HepG2 (cell line): ENCODE measurements around the gene STYXL2. TPM values are rescaled to one million over a fixed set of nuclear protein-coding genes. Genes with fewer than 3 reads are reported as not detected.
A peak's percentile ranks its signal among the peaks of the same experiment; 100 is the strongest.

ENCODE experiments used
- ATAC-seq: fragments of 200-7000 bp; cut with Tn5 transposase; 3 replicates; pipeline ENCODE4 v1.9.1; 2020; ENCODE audit warnings: mild to moderate bottlenecking, moderate library complexity
- BruUV-seq: library from RNA; stranded (reverse); fragments of 400-500 nt; replicated peaks from 2 replicates; lab custom pipeline; 2021; lab: Mats Ljungman, UMichigan
- CTCF ChIA-PET: fragments of 300-600 bp; formaldehyde crosslinking; extraction: SDS; loops from one replicate; lab custom pipeline; 2021; ENCODE audit warnings: low total read pairs, inconsistent platforms, low intra/inter-chr PET ratio; lab: Yijun Ruan, JAX
- POLR2A ChIA-PET: fragments of 350-600 bp; sonication (Branson Sonifier 250); formaldehyde crosslinking; loops from one replicate; lab custom pipeline; 2020; ENCODE audit warnings: antibody characterized with exemption, inconsistent platforms; lab: Yijun Ruan, JAX
- DNase-seq: peaks from one replicate; pipeline ENCODE4 v3.0.0-alpha.2; 2015; ENCODE audit warnings: low spot score
- FAIRE-seq: peaks from 3 replicates; lab custom pipeline; 2011; peaks lifted over from hg19 to GRCh38; lab: Jason Lieb, UNC
- H2AFZ ChIP-seq: one replicate; pipeline ENCODE4 v1.6.1; 2011; ENCODE audit warnings: low read length, inconsistent platforms
- H3K27ac ChIP-seq: fragments of 300-600 bp; 3 replicates; pipeline ENCODE4 v1.8.0; 2011; ENCODE audit warnings: mixed run types, mild to moderate bottlenecking, mixed read lengths, low read length, inconsistent platforms; ENCODE audit not compliant: insufficient read depth; ENCODE audit errors: extremely low read length
- H3K27me3 ChIP-seq, 2 experiments: fragments of 200-600 bp in 1 of 2; 2 replicates in 1 of 2; 3 replicates in 1 of 2; pipeline versions ENCODE4 v1.6.0 to v1.8.0; 2011; ENCODE audit warnings: low read length in 2 of 2, mild to moderate bottlenecking in 2 of 2, moderate library complexity in 2 of 2, inconsistent platforms in 1 of 2; ENCODE audit not compliant: insufficient read depth in 2 of 2, control insufficient read depth in 1 of 2
- H3K36me3 ChIP-seq, 2 experiments: fragments of 200-600 bp in 1 of 2; replicated peaks in 1 of 2; 2 replicates in 1 of 2; 3 replicates in 1 of 2; pipeline versions ENCODE4 v1.5.1 to v1.8.0; 2011; ENCODE audit warnings: low read length in 2 of 2, inconsistent platforms in 1 of 2; ENCODE audit not compliant: insufficient read depth in 2 of 2, control insufficient read depth in 1 of 2
- H3K4me1 ChIP-seq: 2 replicates; pipeline ENCODE4 v1.5.1; 2012; ENCODE audit warnings: low read length, inconsistent platforms; ENCODE audit not compliant: insufficient read depth
- H3K4me2 ChIP-seq: 2 replicates; pipeline ENCODE4 v1.6.0; 2011; ENCODE audit warnings: low read depth, low read length, inconsistent platforms
- H3K4me3 ChIP-seq, 3 experiments: fragments of 200-600 bp in 1 of 3; sonication (generic), shearing (Covaris generic) in 1 of 3; replicated peaks in 1 of 3; 2 replicates each; pipeline ENCODE4 v1.5.1; 2011 to 2016; ENCODE audit warnings: low read length in 3 of 3, inconsistent platforms in 2 of 3, low read depth in 2 of 3, mild to moderate bottlenecking in 2 of 3, control low read depth in 1 of 3, mixed read lengths in 1 of 3; ENCODE audit not compliant: insufficient read depth in 1 of 3
- H3K79me2 ChIP-seq: one replicate; pipeline ENCODE4 v1.6.1; 2011; ENCODE audit warnings: low read length, inconsistent platforms; ENCODE audit not compliant: insufficient read depth
- H3K9ac ChIP-seq: 2 replicates; pipeline ENCODE4 v1.6.0; 2011; ENCODE audit warnings: mild to moderate bottlenecking, low read depth, low read length, inconsistent platforms; ENCODE audit not compliant: insufficient read depth
- H3K9me3 ChIP-seq: 2 replicates; pipeline ENCODE4 v1.5.1; 2012; ENCODE audit warnings: mild to moderate bottlenecking, low read length
- H4K20me1 ChIP-seq: 2 replicates; pipeline ENCODE4 v1.6.0; 2011; ENCODE audit warnings: inconsistent platforms, mild to moderate bottlenecking, low read length, moderate library complexity; ENCODE audit not compliant: insufficient read depth
- HES4 ChIP-seq: sonication (generic); formaldehyde crosslinking; IDR thresholded peaks from 2 replicates; pipeline ENCODE4 v1.9.0; 2021; ENCODE audit warnings: mild to moderate bottlenecking, missing genetic modification reagents, borderline replicate concordance
- LCORL ChIP-seq, 2 experiments: fragments of 450-650 bp in 1 of 2; sonication (generic) in 1 of 2; formaldehyde crosslinking in 1 of 2; IDR thresholded peaks; 2 replicates each; pipeline versions ENCODE4 v1.5.0 to v1.6.1; 2017 to 2020; ENCODE audit warnings: antibody characterized with exemption in 1 of 2, missing genetic modification reagents in 1 of 2
- MIXL1 ChIP-seq: IDR thresholded peaks from 2 replicates; pipeline ENCODE4 v1.6.1; 2016
- NFIB ChIP-seq: sonication (generic); formaldehyde crosslinking; IDR thresholded peaks from 2 replicates; pipeline ENCODE4 v1.9.0; 2021; ENCODE audit warnings: missing genetic modification reagents, mild to moderate bottlenecking, borderline replicate concordance
- SMAD1 ChIP-seq: sonication (generic); formaldehyde crosslinking; IDR thresholded peaks from 2 replicates; pipeline ENCODE4 v1.4.0; 2020; ENCODE audit warnings: missing genetic modification reagents, low read depth, mild to moderate bottlenecking, borderline replicate concordance
- SMC3 ChIP-seq: IDR thresholded peaks from 2 replicates; pipeline ENCODE4 v1.6.1; 2011; ENCODE audit warnings: low read length, improper control_type of control experiment
- STAG1 ChIP-seq: sonication (generic); formaldehyde crosslinking; IDR thresholded peaks from 2 replicates; pipeline ENCODE4 v1.4.0; 2020; ENCODE audit warnings: missing genetic modification reagents
- XBP1 ChIP-seq: sonication (generic); formaldehyde crosslinking; IDR thresholded peaks from 2 replicates; pipeline ENCODE4 v1.5.0; 2020; ENCODE audit warnings: missing genetic modification reagents
- ZFP36L1 ChIP-seq: sonication (generic); formaldehyde crosslinking; IDR thresholded peaks from 2 replicates; pipeline ENCODE4 v1.8.0; 2022; ENCODE audit warnings: mild to moderate bottlenecking, missing genetic modification reagents, moderate library complexity
- ZNF570 ChIP-seq: sonication (generic); formaldehyde crosslinking; IDR thresholded peaks from 2 replicates; pipeline ENCODE4 v1.4.0; 2020; ENCODE audit warnings: mild to moderate bottlenecking, missing genetic modification reagents, borderline replicate concordance
- ZNF777 ChIP-seq: sonication (generic); formaldehyde crosslinking; IDR thresholded peaks from 2 replicates; pipeline ENCODE4 v1.4.0; 2020; ENCODE audit warnings: missing genetic modification reagents
- ZSCAN9 ChIP-seq: IDR thresholded peaks from 2 replicates; pipeline ENCODE4 v1.6.1; 2016; ENCODE audit warnings: borderline replicate concordance
- WGBS: methylation state at CpG from one replicate; pipeline ENCODE4 v1.1.6; 2017; ENCODE audit warnings: low lambda C conversion rate; 5-methylcytosine and 5-hydroxymethylcytosine counted together
- in situ Hi-C: cut with HindIII; loops from 2 replicates; pipeline ENCODE4 v1.10.0; 2017; ENCODE audit warnings: low pct_unique_long_range_greater_than_20kb; ENCODE audit not compliant: extremely low pct_ligation_motif_present
- intact Hi-C: fragments of 100-400 bp; cut with micrococcal nuclease; formaldehyde crosslinking; loops from one replicate; pipeline ENCODE4 v1.10.0; 2022; ENCODE audit not compliant: unreplicated experiment
- polyA plus RNA-seq, 8 experiments: library from polyadenylated mRNA; depleted of rRNA in 3 of 8; stranded (reverse) in 7 of 8; unstranded in 1 of 8; fragments of >200 nt; fragmentation: Illumina TruSeq in 4 of 8; extraction: Trizol in 4 of 8; gene quantifications; 2 replicates each; pipeline versions ENCODE4 v1.2.1 to v1.2.3, GENCODE V29; 2011 to 2016; ENCODE audit warnings: low read depth in 4 of 8, missing spikeins in 1 of 8, mixed read lengths in 1 of 8; ENCODE audit not compliant: insufficient read depth in 1 of 8
- total RNA-seq, 5 experiments: library from RNA; depleted of rRNA; stranded (reverse); fragments of >200 nt; fragmentation: Illumina TruSeq; extraction: Trizol; gene quantifications; 2 replicates each; pipeline ENCODE4 v1.2.3, GENCODE V29; 2016; ENCODE audit warnings: low read depth in 1 of 5
- TF ChIP-seq, protein P1 (sequence below): conservative IDR thresholded peaks from 2 replicates; pipeline ENCODE4 v1.6.1; 2018; ENCODE audit warnings: missing genetic modification reagents
- TF ChIP-seq, protein P2 (sequence below): sonication (generic); formaldehyde crosslinking; IDR thresholded peaks from 2 replicates; pipeline ENCODE4 v1.8.1; 2023; ENCODE audit warnings: missing genetic modification reagents, mild to moderate bottlenecking, borderline replicate concordance
- TF ChIP-seq, protein P3 (sequence below), 2 experiments: sonication (generic) in 1 of 2; formaldehyde crosslinking in 1 of 2; IDR thresholded peaks; 2 replicates each; pipeline versions ENCODE4 v1.6.1 to v1.9.0; 2014 to 2022; ENCODE audit warnings: antibody characterized with exemption in 1 of 2, borderline replicate concordance in 1 of 2, inconsistent platforms in 1 of 2, low read depth in 1 of 2, missing genetic modification reagents in 1 of 2

STYXL2 gene
- total and polyA plus RNA-seq, 2 of the 13 experiments (the other 11 are each of a cell fraction or from before 2014, with no cell fraction given) = not detected

DNA sequence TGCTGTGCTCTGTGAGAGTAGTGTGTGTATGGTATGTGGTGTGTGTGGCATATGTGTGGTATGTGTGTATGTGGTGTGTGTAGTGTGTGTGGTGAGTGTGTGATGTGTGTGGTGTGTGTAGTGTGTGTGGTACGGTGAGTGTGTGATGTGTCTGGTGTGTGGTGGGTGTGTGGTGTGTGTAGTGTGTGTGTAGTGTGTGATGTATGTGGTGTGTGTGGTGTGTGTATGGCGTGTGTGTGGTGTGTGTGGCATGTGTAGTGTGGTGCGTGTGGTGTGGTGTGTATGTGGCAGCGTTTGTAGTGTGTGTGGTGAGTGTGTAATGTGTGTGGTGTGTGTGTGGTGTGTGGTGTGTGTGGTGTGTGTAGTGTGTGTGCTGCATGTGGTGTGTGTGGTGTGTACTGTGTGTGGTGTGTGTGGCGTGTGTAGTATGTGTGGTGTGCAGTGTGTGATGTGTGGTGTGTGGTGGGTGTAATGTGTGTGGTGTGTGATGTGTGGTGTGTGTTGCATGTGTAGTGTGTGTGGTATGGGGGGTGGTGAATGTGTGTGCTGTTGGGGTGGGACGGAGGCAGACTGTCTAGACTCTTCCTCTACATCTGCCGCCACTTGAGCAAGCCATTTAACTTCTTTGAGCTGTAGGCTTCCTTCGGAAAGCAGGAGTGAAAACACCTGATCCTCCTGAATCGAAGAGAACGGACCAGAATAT lies 37.2 kb upstream of the STYXL2 start (continued):
- TF ChIP-seq ZNF777 (CRISPR knock-in tag) = no peak

- intact Hi-C loops (loop anchor here (5.0 kb wide), 1 partner anchor 270 kb away; no protein-coding TSS in a partner anchor), in situ Hi-C loops (loop anchor here (5.0 kb wide), 1 partner anchor 145 kb away; no protein-coding TSS in a partner anchor)
- H3K4me2 ChIP-seq = peak overlapping the region; percentile 23; the same call in 1 of the 2 replicates
- peaks cover 3 to 14% of the 10 kb centered on the region in 2 experiments; a peak in 3 of 5 replicates for H3K27me3 ChIP-seq
- no peaks in the 10 kb centered on the region for H4K20me1 ChIP-seq
- ChIA-PET CTCF (interaction anchor here (5.6 kb wide), 1 partner anchor 146 kb away, joined by 75 read pairs; no protein-coding TSS in a partner anchor), POLR2A (no interaction called here)
- no peaks in the 10 kb centered on the region for H3K36me3 ChIP-seq
- no peaks in the 10 kb centered on the region for H3K79me2 ChIP-seq
- ATAC-seq (peak; percentile 83), DNase-seq (peak; percentile 39), FAIRE-seq (peak; percentile 70)
- no peak overlapping the region for H3K9ac ChIP-seq
- no peak overlapping the region for H3K4me3 ChIP-seq
- 0 out of 2 replicates have a peak, but pooled peaks cover 12% of the 10 kb centered on the region for H3K4me1 ChIP-seq
- no TSS peak for BruUV-seq
- H2AFZ ChIP-seq = no peak overlapping the region
- 26% methylated on average over 5 of the region's 6 CpGs for WGBS
- H3K27ac ChIP-seq = no peak overlapping the region
- no peaks in the 10 kb centered on the region for H3K9me3 ChIP-seq
- TF ChIP-seq ZSCAN9 (CRISPR knock-in tag) = no peak
- no peak for TF ChIP-seq HES4 (CRISPR knock-in tag)
- no peak for TF ChIP-seq ZFP36L1
- TF ChIP-seq NFIB (CRISPR knock-in tag) = no peak
- TF ChIP-seq LCORL (IDR thresholded peaks at IDR 0.05) = no peak
- no peak for TF ChIP-seq LCORL (CRISPR knock-in tag; IDR thresholded peaks at IDR 0.05)
- no peak for TF ChIP-seq MIXL1 (CRISPR knock-in tag)
- no peak for TF ChIP-seq XBP1 (CRISPR knock-in tag)
- TF ChIP-seq SMC3 = peak; percentile 54
- TF ChIP-seq, protein P1, sequence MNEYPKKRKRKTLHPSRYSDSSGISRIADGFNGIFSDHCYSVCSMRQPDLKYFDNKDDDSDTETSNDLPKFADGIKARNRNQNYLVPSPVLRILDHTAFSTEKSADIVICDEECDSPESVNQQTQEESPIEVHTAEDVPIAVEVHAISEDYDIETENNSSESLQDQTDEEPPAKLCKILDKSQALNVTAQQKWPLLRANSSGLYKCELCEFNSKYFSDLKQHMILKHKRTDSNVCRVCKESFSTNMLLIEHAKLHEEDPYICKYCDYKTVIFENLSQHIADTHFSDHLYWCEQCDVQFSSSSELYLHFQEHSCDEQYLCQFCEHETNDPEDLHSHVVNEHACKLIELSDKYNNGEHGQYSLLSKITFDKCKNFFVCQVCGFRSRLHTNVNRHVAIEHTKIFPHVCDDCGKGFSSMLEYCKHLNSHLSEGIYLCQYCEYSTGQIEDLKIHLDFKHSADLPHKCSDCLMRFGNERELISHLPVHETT (CRISPR knock-in tag) = no peak
- TF ChIP-seq SMAD1 = no peak
- TF ChIP-seq, protein P2, sequence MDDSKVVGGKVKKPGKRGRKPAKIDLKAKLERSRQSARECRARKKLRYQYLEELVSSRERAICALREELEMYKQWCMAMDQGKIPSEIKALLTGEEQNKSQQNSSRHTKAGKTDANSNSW (CRISPR knock-in tag) = no peak
- TF ChIP-seq STAG1 (CRISPR knock-in tag) = peak; percentile 76
- TF ChIP-seq, protein P3, sequence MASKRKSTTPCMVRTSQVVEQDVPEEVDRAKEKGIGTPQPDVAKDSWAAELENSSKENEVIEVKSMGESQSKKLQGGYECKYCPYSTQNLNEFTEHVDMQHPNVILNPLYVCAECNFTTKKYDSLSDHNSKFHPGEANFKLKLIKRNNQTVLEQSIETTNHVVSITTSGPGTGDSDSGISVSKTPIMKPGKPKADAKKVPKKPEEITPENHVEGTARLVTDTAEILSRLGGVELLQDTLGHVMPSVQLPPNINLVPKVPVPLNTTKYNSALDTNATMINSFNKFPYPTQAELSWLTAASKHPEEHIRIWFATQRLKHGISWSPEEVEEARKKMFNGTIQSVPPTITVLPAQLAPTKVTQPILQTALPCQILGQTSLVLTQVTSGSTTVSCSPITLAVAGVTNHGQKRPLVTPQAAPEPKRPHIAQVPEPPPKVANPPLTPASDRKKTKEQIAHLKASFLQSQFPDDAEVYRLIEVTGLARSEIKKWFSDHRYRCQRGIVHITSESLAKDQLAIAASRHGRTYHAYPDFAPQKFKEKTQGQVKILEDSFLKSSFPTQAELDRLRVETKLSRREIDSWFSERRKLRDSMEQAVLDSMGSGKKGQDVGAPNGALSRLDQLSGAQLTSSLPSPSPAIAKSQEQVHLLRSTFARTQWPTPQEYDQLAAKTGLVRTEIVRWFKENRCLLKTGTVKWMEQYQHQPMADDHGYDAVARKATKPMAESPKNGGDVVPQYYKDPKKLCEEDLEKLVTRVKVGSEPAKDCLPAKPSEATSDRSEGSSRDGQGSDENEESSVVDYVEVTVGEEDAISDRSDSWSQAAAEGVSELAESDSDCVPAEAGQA (IDR thresholded peaks at IDR 0.05; ENCODE audit: low read depth) = no peak
- TF ChIP-seq, protein P3 (CRISPR knock-in tag; IDR thresholded peaks at IDR 0.05; ENCODE audit: borderline replicate concordance) = no peak
- TF ChIP-seq ZNF570 = no peak
Observed at GRCh38 chr1:167057241-167057688, 36.6 kb upstream of the STYXL2 start.
